Body of pancreas (tissue), 4 donors: Measurements from ENCODE around the gene PLEKHA8. TPM values are rescaled to one million over a fixed set of nuclear protein-coding genes. Genes with fewer than 3 reads are reported as not detected.
A peak's percentile ranks its signal among the peaks of the same experiment; 100 is the strongest.

Experiments used
- ATAC-seq: fragments of 150-250 bp; one replicate; pipeline ENCODE4 v1.9.1; 2016
- DNase-seq, 4 donors: peaks; one replicate each; pipeline ENCODE4 v3.0.0-alpha.2; 2019
- H3K27ac ChIP-seq, 4 donors: fragments of 200-600 bp; sonication (generic); 1 replicate in 3 of 4; 2 replicates in 1 of 4; pipeline versions ENCODE4 v1.5.1 to v1.6.1; 2016 to 2019; ENCODE audit warnings: mild to moderate bottlenecking in 1 of 4, mixed read lengths in 1 of 4, moderate library complexity in 1 of 4
- H3K27me3 ChIP-seq, 2 donors: fragments of 200-600 bp; sonication (generic); one replicate each; pipeline ENCODE4 v1.6.0; 2016; ENCODE audit warnings: mild to moderate bottlenecking in 1 of 2
- H3K36me3 ChIP-seq, 2 donors: fragments of 200-600 bp; sonication (generic); replicated peaks in 1 of 2; 2 replicates each; pipeline ENCODE4 v1.5.1; 2016; ENCODE audit warnings: low read depth in 2 of 2; ENCODE audit not compliant: insufficient read depth in 1 of 2
- H3K4me1 ChIP-seq: fragments of 200-600 bp; sonication (generic); one replicate; pipeline ENCODE4 v1.6.0; 2016
- H3K4me3 ChIP-seq, 2 donors: fragments of 200-600 bp; sonication (generic); 1 replicate in 1 of 2; 2 replicates in 1 of 2; pipeline ENCODE4 v1.5.1; 2016 to 2019
- H3K9me3 ChIP-seq, 3 donors: fragments of 200-600 bp; sonication (generic); 1 replicate in 2 of 3; 2 replicates in 1 of 3; pipeline ENCODE4 v1.5.1; 2016
- CTCF ChIP-seq, 7 experiments: fragments of 450-650 bp in 4 of 7; fragments of 200-600 bp in 3 of 7; sonication (generic) in 3 of 7; IDR thresholded peaks; one replicate each; pipeline ENCODE4 v1.5.1; 2016 to 2019; ENCODE audit warnings: antibody characterized with exemption in 7 of 7
- POLR2A ChIP-seq, 3 donors: fragments of 450-650 bp; IDR thresholded peaks; one replicate each; pipeline ENCODE4 v1.6.1; 2016; ENCODE audit warnings: antibody characterized with exemption in 3 of 3, mild to moderate bottlenecking in 2 of 3
- WGBS, 2 donors: methylation state at CpG; one replicate each; pipeline ENCODE4 v1.1.5; 2017; 5-methylcytosine and 5-hydroxymethylcytosine counted together
- intact Hi-C: fragments of 100-400 bp; cut with DNase I; formaldehyde crosslinking; loops from one replicate; pipeline ENCODE4 v1.15.1; 2023
- total RNA-seq, 2 donors: library from RNA; depleted of rRNA; stranded (reverse); fragments of >200 nt; gene quantifications; one replicate each; pipeline ENCODE4 v1.1.0, GENCODE V29; 2016

Gene PLEKHA8
- total RNA-seq, 2 donors from 2014 or later = 6.7 to 8.2 TPM

- H3K27ac ChIP-seq = no peak overlapping the region
- TF ChIP-seq CTCF (IDR thresholded peaks at IDR 0.05) (no peak), POLR2A (IDR thresholded peaks at IDR 0.05) (no peak)
- H3K4me1 ChIP-seq = peaks cover 39% of the 10 kb centered on the region
- ATAC-seq = no peak
- H3K4me3 ChIP-seq = no peak overlapping the region
- no peaks in the 10 kb centered on the region for H3K36me3 ChIP-seq
- DNase-seq = no peak
- H3K27me3 ChIP-seq = no peaks in the 10 kb centered on the region
- H3K9me3 ChIP-seq = no peaks in the 10 kb centered on the region
- 86 to 87% methylated on average over 6 of the region's 6 CpGs for WGBS, 2 donors
- intact Hi-C loops = no loop called here
Observed at GRCh38 chr7:30170476-30171205, 142.4 kb downstream of the PLEKHA8 start.

GRCh38 chr7:30171766-30172447 is 143.7 kb downstream of the PLEKHA8 start:
- no peak for DNase-seq
- Histone ChIP-seq H3K27ac (peak overlapping the region in 1 of 4 donors; percentile 28), H3K36me3 (no peaks in the 10 kb centered on the region), H3K4me1 (peaks cover 34% of the 10 kb centered on the region), H3K9me3 (no peaks in the 10 kb centered on the region), H3K4me3 (no peak overlapping the region), H3K27me3 (no peaks in the 10 kb centered on the region)
- no peak for ATAC-seq
- intact Hi-C loops = no loop called here
- 91 to 99% methylated on average over 9 of the region's 9 CpGs for WGBS, 2 donors
- TF ChIP-seq POLR2A (IDR thresholded peaks at IDR 0.05) = no peak
- no peak for TF ChIP-seq CTCF (IDR thresholded peaks at IDR 0.05)

GRCh38 chr7:30172451-30172850 is 144.2 kb downstream of the PLEKHA8 start:
- TF ChIP-seq POLR2A (IDR thresholded peaks at IDR 0.05) (no peak), CTCF (IDR thresholded peaks at IDR 0.05) (no peak)
- no peaks in the 10 kb centered on the region for H3K36me3 ChIP-seq
- peaks cover 34% of the 10 kb centered on the region for H3K4me1 ChIP-seq
- no peaks in the 10 kb centered on the region for H3K9me3 ChIP-seq
- H3K4me3 ChIP-seq = no peak overlapping the region
- WGBS, 2 donors = 79 to 82% methylated on average over 3 of the region's 3 CpGs
- H3K27me3 ChIP-seq = no peaks in the 10 kb centered on the region
- intact Hi-C loops = no loop called here
- DNase-seq (no peak), ATAC-seq (no peak)
- peak overlapping the region; percentile 24 to 35 (median 30) for H3K27ac ChIP-seq

- DNase-seq (peak; percentile 74 to 88 (median 88)), ATAC-seq (peak; percentile 86)
- H3K27ac ChIP-seq = peak overlapping the region; percentile 26 to 35 (median 30)
- no peaks in the 10 kb centered on the region for H3K27me3 ChIP-seq
- no peaks in the 10 kb centered on the region for H3K36me3 ChIP-seq
- H3K9me3 ChIP-seq = no peaks in the 10 kb centered on the region
- intact Hi-C loops = no loop called here
- peak in 4 of 7 experiments; percentile 19 to 35 (median 22) for TF ChIP-seq CTCF (IDR thresholded peaks at IDR 0.05)
- TF ChIP-seq POLR2A (IDR thresholded peaks at IDR 0.05) = no peak
- H3K4me1 ChIP-seq = peaks cover 36% of the 10 kb centered on the region
- H3K4me3 ChIP-seq = no peak overlapping the region
- WGBS, 2 donors = 62 to 65% methylated on average over 10 to 13 of the region's 13 CpGs
Observed at GRCh38 chr7:30173058-30173897, 145.1 kb downstream of the PLEKHA8 start.
